Measurements from ENCODE around the gene SAPCD1.

SAPCD1 gene

DNA sequence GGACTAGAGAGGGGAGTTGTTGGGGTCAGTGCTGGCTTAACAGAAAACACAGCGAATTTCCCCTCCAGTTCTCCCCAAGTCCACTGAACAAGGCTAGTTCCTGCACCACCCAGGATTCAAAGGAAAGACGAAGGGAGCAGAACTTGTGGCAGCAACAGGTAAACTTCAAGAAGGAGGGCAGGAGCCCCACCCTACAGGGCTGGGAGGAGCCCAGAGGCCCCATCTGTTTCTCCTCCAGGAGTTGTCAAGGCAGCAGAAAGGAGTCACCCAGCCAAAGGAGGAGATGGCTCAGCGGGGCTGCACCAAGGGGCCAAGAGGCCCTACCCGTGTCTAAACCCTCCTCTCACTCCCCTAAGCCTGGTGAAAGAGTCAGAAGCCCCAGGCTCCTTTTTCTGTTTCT is 1.7 kb downstream of the SAPCD1 start:
- no peak overlapping the region for H3K4me3 ChIP-seq (ENCODE audit: control insufficient read depth, low read depth, low read length)
- DNase-seq (ENCODE audit: low read depth) = no peak
- TF ChIP-seq, protein P1, sequence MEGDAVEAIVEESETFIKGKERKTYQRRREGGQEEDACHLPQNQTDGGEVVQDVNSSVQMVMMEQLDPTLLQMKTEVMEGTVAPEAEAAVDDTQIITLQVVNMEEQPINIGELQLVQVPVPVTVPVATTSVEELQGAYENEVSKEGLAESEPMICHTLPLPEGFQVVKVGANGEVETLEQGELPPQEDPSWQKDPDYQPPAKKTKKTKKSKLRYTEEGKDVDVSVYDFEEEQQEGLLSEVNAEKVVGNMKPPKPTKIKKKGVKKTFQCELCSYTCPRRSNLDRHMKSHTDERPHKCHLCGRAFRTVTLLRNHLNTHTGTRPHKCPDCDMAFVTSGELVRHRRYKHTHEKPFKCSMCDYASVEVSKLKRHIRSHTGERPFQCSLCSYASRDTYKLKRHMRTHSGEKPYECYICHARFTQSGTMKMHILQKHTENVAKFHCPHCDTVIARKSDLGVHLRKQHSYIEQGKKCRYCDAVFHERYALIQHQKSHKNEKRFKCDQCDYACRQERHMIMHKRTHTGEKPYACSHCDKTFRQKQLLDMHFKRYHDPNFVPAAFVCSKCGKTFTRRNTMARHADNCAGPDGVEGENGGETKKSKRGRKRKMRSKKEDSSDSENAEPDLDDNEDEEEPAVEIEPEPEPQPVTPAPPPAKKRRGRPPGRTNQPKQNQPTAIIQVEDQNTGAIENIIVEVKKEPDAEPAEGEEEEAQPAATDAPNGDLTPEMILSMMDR (conservative IDR thresholded peaks at IDR 0.05; ENCODE audit: control insufficient read depth, insufficient read depth, low read depth, low read length) = no peak

- TF ChIP-seq, protein P1 (conservative IDR thresholded peaks at IDR 0.05; ENCODE audit: control insufficient read depth, insufficient read depth, low read depth, low read length) = no peak
- H3K4me3 ChIP-seq (ENCODE audit: control insufficient read depth, low read depth, low read length) = no peak overlapping the region
- no peak for DNase-seq (ENCODE audit: low read depth)
Measured at GRCh38 chr6:31765559-31765909, 3.1 kb downstream of the SAPCD1 start.

- H3K4me3 ChIP-seq (ENCODE audit: control insufficient read depth, low read depth, low read length) = no peak overlapping the region
- TF ChIP-seq, protein P1 (conservative IDR thresholded peaks at IDR 0.05; ENCODE audit: control insufficient read depth, insufficient read depth, low read depth, low read length) = no peak
- no peak for DNase-seq (ENCODE audit: low read depth)
Measured at GRCh38 chr6:31765910-31766794, 3.7 kb downstream of the SAPCD1 start.

GRCh38 chr6:31767096-31767645 is 4.7 kb downstream of the SAPCD1 start:
- H3K4me3 ChIP-seq (ENCODE audit: control insufficient read depth, low read depth, low read length) = no peak overlapping the region
- no peak for DNase-seq (ENCODE audit: low read depth)
- TF ChIP-seq, protein P1 (conservative IDR thresholded peaks at IDR 0.05; ENCODE audit: control insufficient read depth, insufficient read depth, low read depth, low read length) = no peak

DNA sequence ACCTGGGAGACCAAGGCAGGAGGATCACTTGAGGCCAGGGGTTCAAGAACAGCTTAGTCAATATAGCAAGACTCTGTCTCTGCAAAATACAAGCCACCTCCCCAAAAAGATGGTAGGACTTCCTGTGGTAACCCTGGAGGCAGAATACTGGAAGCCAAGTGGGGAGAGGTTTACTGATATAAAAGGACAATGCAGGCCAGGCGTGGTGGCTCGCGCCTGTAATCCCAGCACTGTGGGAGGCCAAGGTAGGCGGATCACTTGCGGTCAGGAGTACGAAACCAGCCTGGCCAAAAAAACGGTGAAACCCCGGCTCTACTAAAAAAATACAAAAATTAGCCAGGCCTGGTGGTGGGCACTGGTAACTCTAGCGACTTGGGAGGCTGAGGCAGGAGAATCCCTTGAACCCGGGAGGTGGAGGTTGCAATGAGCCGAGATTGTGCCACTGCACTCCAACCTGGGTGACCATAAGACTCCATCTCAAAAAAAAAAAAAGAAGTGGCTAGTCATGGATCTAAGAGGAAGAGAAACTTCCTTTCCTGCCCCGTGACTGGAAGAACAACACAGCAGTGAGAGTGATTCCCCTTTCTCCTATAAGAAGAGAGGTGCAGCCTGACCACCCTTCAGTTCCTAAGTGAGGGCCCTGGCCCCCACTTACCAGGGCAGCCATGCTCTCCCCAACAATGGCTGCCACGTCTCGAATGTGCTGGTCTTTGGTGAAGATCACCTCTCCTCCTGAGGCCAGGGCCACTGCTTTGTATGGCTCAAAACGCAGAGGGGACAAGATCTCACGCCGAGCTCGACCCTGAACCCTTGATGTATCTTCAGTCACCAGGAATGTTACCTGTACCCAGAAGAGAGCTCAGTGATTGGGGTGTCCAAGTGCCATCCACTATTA is 6.2 kb downstream of the SAPCD1 start:
- H3K4me3 ChIP-seq (ENCODE audit: control insufficient read depth, low read depth, low read length) = no peak overlapping the region
- TF ChIP-seq, protein P1 (conservative IDR thresholded peaks at IDR 0.05; ENCODE audit: control insufficient read depth, insufficient read depth, low read depth, low read length) = no peak
- DNase-seq (ENCODE audit: low read depth) = no peak

DNA sequence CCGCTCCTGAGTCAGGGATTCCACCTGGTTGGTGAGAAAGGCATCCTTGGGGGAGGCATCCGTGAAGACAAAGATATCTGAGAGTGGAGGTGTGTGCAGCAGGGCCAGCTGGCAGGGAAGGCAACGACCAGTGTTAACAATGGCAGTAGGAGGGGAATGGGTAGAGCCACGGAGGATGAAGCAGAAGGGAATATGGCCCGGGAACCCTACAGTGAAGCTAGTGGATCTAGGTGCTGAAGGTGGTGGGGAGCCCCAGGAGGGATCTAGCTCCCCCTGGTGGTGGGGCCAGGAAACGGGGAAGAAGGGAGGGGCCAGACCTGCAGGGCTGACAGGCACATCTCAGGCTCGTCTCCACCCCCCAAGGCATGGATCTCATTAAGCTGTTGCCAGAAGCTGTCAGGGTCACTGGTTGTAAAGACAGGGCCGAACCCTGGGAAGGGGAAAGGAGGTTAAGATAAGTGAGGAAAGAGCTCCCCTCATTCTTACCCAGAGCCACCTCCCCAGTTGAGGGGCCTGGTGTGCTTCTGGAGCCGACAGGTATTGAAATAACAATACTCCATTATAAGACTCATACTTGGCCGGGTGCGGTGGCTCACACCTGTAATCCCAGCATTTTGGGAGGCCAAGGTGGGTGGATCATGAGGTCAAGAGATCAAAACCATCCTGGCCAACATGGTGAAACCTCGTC is 7.4 kb downstream of the SAPCD1 start:
- H3K4me3 ChIP-seq (ENCODE audit: control insufficient read depth, low read depth, low read length) = no peak overlapping the region
- TF ChIP-seq, protein P1 (conservative IDR thresholded peaks at IDR 0.05; ENCODE audit: control insufficient read depth, insufficient read depth, low read depth, low read length) = peak; percentile 82
- peak; percentile 52 for DNase-seq (ENCODE audit: low read depth)
